Smooth muscle cell (in vitro differentiated cells): ENCODE results near the gene CCDC77. TPM values are rescaled to one million over a fixed set of nuclear protein-coding genes. Genes with fewer than 3 reads are reported as not detected.

Experiments used
- DNase-seq: peaks from one replicate; lab custom pipeline; 2025; ENCODE audit not compliant: unreplicated experiment; lab: John Stamatoyannopoulos, UW
- H2AFZ ChIP-seq: fragments of 200-600 bp; sonication (generic); 2 replicates; pipeline ENCODE4 v1.6.0; 2016; ENCODE audit warnings: antibody characterized with exemption, low read depth, mild to moderate bottlenecking
- H3F3A ChIP-seq: fragments of 200-600 bp; sonication (generic); 2 replicates; pipeline ENCODE4 v1.6.0; 2017; ENCODE audit warnings: antibody characterized with exemption, low read depth
- H3K27ac ChIP-seq: fragments of 200-600 bp; sonication (generic); 2 replicates; pipeline ENCODE4 v1.5.1; 2016; ENCODE audit warnings: low read depth, mild to moderate bottlenecking
- H3K27me3 ChIP-seq: fragments of 200-600 bp; sonication (generic); 2 replicates; pipeline ENCODE4 v1.6.1; 2016; ENCODE audit warnings: low read depth, mild to moderate bottlenecking
- H3K36me3 ChIP-seq: fragments of 200-600 bp; sonication (generic); 2 replicates; pipeline ENCODE4 v1.5.1; 2016; ENCODE audit warnings: low read depth
- H3K4me1 ChIP-seq: fragments of 200-600 bp; sonication (generic); 2 replicates; pipeline ENCODE4 v1.5.1; 2016; ENCODE audit warnings: low read depth
- H3K4me2 ChIP-seq: fragments of 200-600 bp; sonication (generic); 2 replicates; pipeline ENCODE4 v1.6.0; 2016; ENCODE audit warnings: mild to moderate bottlenecking
- H3K4me3 ChIP-seq: fragments of 200-600 bp; sonication (generic); 2 replicates; pipeline ENCODE4 v1.5.1; 2016; ENCODE audit warnings: mild to moderate bottlenecking
- H3K79me2 ChIP-seq: fragments of 200-600 bp; sonication (generic); 2 replicates; pipeline ENCODE4 v1.6.0; 2016; ENCODE audit warnings: low read depth, mild to moderate bottlenecking
- H3K9ac ChIP-seq: fragments of 200-600 bp; sonication (generic); 2 replicates; pipeline ENCODE4 v1.6.0; 2016; ENCODE audit warnings: low read depth
- H3K9me3 ChIP-seq: fragments of 200-600 bp; sonication (generic); replicated peaks from 2 replicates; pipeline ENCODE4 v1.5.1; 2016; ENCODE audit warnings: low read depth
- H4K20me1 ChIP-seq: fragments of 200-600 bp; sonication (generic); 2 replicates; pipeline ENCODE4 v1.6.0; 2016; ENCODE audit warnings: low read depth
- CTCF ChIP-seq: fragments of 200-600 bp; sonication (generic); IDR thresholded peaks from 2 replicates; pipeline ENCODE4 v1.5.1; 2017; ENCODE audit warnings: borderline replicate concordance, mild to moderate bottlenecking, antibody characterized with exemption; ENCODE audit not compliant: insufficient read depth, poor library complexity, severe bottlenecking
- WGBS: methylation state at CpG from one replicate; pipeline ENCODE4 v1.1.7; 2016; ENCODE audit warnings: low lambda C conversion rate; 5-methylcytosine and 5-hydroxymethylcytosine counted together
- polyA plus RNA-seq: library from polyadenylated mRNA; unstranded; fragments of >200 nt; fragmentation: Nextera tagmentation; extraction: Ambion mirVana; gene quantifications from 2 replicates; pipeline ENCODE4 v1.2.1, GENCODE V29; 2016
- total RNA-seq: library from RNA; depleted of rRNA; stranded (reverse); fragments of >200 nt; gene quantifications from 2 replicates; pipeline ENCODE4 v1.2.3, GENCODE V29; 2014

Gene CCDC77
- total and polyA plus RNA-seq, 2 experiments from 2014 or later, result 7.8 to 13.9 TPM

- WGBS, result 67% methylated on average over 8 of the region's 8 CpGs
- peak overlapping the region; percentile 83 for H2AFZ ChIP-seq
- H3K9me3 ChIP-seq, result no peaks in the 10 kb centered on the region
- no peak for TF ChIP-seq CTCF
- H3F3A ChIP-seq, result no peaks in the 10 kb centered on the region
- H3K36me3 ChIP-seq, result no peaks in the 10 kb centered on the region
- H3K27ac ChIP-seq, result no peak overlapping the region
- H3K4me1 ChIP-seq, result peaks cover 10% of the 10 kb centered on the region
- H3K4me2 ChIP-seq, result peak overlapping the region; percentile 92
- H3K9ac ChIP-seq, result no peak overlapping the region
- H4K20me1 ChIP-seq, result no peaks in the 10 kb centered on the region
- H3K79me2 ChIP-seq, result peaks cover 18% of the 10 kb centered on the region
- DNase-seq, result no peak
- H3K27me3 ChIP-seq, result no peaks in the 10 kb centered on the region
- peak overlapping the region; percentile 79 for H3K4me3 ChIP-seq
Observed at GRCh38 chr12:400828-401227, 616 bp upstream of the CCDC77 start.

- Histone ChIP-seq H3K9me3 (no peaks in the 10 kb centered on the region), H3K36me3 (no peaks in the 10 kb centered on the region), H3K27me3 (no peaks in the 10 kb centered on the region), H3K4me3 (peak overlapping the region; percentile 79), H3K9ac (peak overlapping the region; percentile 72), H3K4me2 (peak overlapping the region; percentile 92), H3F3A (no peaks in the 10 kb centered on the region), H4K20me1 (no peaks in the 10 kb centered on the region), H2AFZ (peak overlapping the region; percentile 91), H3K79me2 (peaks cover 18% of the 10 kb centered on the region), H3K27ac (peak overlapping the region; percentile 67), H3K4me1 (peaks cover 10% of the 10 kb centered on the region)
- TF ChIP-seq CTCF, result no peak
- no peak for DNase-seq
- WGBS, result 2% methylated on average over 8 of the region's 8 CpGs
Observed at GRCh38 chr12:402029-402389, 565 bp downstream of the CCDC77 start.

GRCh38 chr12:414859-415258 lies 13.4 kb downstream of the CCDC77 start:
- Histone ChIP-seq H3F3A (no peaks in the 10 kb centered on the region), H4K20me1 (no peaks in the 10 kb centered on the region), H3K9ac (no peak overlapping the region), H3K4me3 (no peak overlapping the region), H3K27me3 (no peaks in the 10 kb centered on the region), H3K27ac (no peak overlapping the region), H3K36me3 (no peaks in the 10 kb centered on the region), H2AFZ (no peak overlapping the region), H3K4me2 (no peak overlapping the region), H3K9me3 (no peaks in the 10 kb centered on the region), H3K4me1 (no peaks in the 10 kb centered on the region), H3K79me2 (no peaks in the 10 kb centered on the region)
- no peak for TF ChIP-seq CTCF
- DNase-seq, result no peak
- WGBS, result 75% methylated on average over 2 of the region's 2 CpGs

- H4K20me1 ChIP-seq, result no peaks in the 10 kb centered on the region
- no peak for DNase-seq
Observed at GRCh38 chr12:418432-418831, 17.0 kb downstream of the CCDC77 start.

More at GRCh38 chr12:418432-418831, 17.0 kb downstream of the CCDC77 start:
- no peaks in the 10 kb centered on the region for H3F3A ChIP-seq
- no peak overlapping the region for H3K4me2 ChIP-seq
- H3K9ac ChIP-seq, result no peak overlapping the region
- no peaks in the 10 kb centered on the region for H3K9me3 ChIP-seq
- TF ChIP-seq CTCF, result no peak
- H3K4me1 ChIP-seq, result no peaks in the 10 kb centered on the region
- 98% methylated on average over 6 of the region's 6 CpGs for WGBS
- H3K36me3 ChIP-seq, result no peaks in the 10 kb centered on the region
- no peak overlapping the region for H3K4me3 ChIP-seq
- no peaks in the 10 kb centered on the region for H3K27me3 ChIP-seq
- H2AFZ ChIP-seq, result no peak overlapping the region
- no peak overlapping the region for H3K27ac ChIP-seq
- no peaks in the 10 kb centered on the region for H3K79me2 ChIP-seq
